Measurements from ENCODE around the gene MDK. TPM values are rescaled to one million over a fixed set of nuclear protein-coding genes. Genes with fewer than 3 reads are reported as not detected.

MDK gene
- total RNA-seq, 4 donors from 2014 or later: 5.4 to 62.6 (median 22.5) TPM

- H3K27ac ChIP-seq: no peak overlapping the region
- 76 to 79% methylated on average over 3 of the region's 3 CpGs for WGBS, 2 donors
- peaks cover 25 to 72% (median 43%) of the 10 kb centered on the region in 3 donors for H3K4me1 ChIP-seq
- TF ChIP-seq CTCF (IDR thresholded peaks at IDR 0.05) (no peak), POLR2A (IDR thresholded peaks at IDR 0.05) (no peak)
- intact Hi-C loops (cut with DNase I): no loop called here
- no peak overlapping the region for H3K4me3 ChIP-seq
- no peaks in the 10 kb centered on the region for H3K9me3 ChIP-seq
- no peak for DNase-seq
- H3K36me3 ChIP-seq: no peaks in the 10 kb centered on the region
- no peaks in the 10 kb centered on the region for H3K27me3 ChIP-seq
These were observed 37.9 kb upstream of the MDK start for GRCh38 chr11:46343520-46343919.

- 20 to 34% methylated on average over 2 to 9 of the region's 20 CpGs for WGBS, 2 donors
- H3K36me3 ChIP-seq: no peaks in the 10 kb centered on the region
- no peaks in the 10 kb centered on the region for H3K9me3 ChIP-seq
- TF ChIP-seq CTCF (IDR thresholded peaks at IDR 0.05): peak in 1 of 6 experiments; percentile 11
- peak in 1 of 4 donors; percentile 50 for TF ChIP-seq POLR2A (IDR thresholded peaks at IDR 0.05)
- H3K27ac ChIP-seq: peak overlapping the region; percentile 71 to 88 (median 82)
- no peaks in the 10 kb centered on the region for H3K27me3 ChIP-seq
- intact Hi-C loops (cut with DNase I): no loop called here
- peak overlapping the region; percentile 25 to 94 (median 68) for H3K4me3 ChIP-seq
- peaks cover 35 to 72% (median 47%) of the 10 kb centered on the region in 3 donors for H3K4me1 ChIP-seq
- no peak for DNase-seq
These were observed 36.3 kb upstream of the MDK start for GRCh38 chr11:46345131-46345597.

- Histone ChIP-seq H3K4me1 (peaks cover 41 to 77% (median 55%) of the 10 kb centered on the region in 3 donors), H3K36me3 (no peaks in the 10 kb centered on the region), H3K4me3 (peak overlapping the region; percentile 25 to 94 (median 68)), H3K9me3 (no peaks in the 10 kb centered on the region), H3K27me3 (no peaks in the 10 kb centered on the region), H3K27ac (peak overlapping the region; percentile 71 to 88 (median 82))
- intact Hi-C loops (cut with DNase I): no loop called here
- DNase-seq: no peak
- 26 to 36% methylated on average over 4 to 5 of the region's 10 CpGs for WGBS, 2 donors
- TF ChIP-seq POLR2A (IDR thresholded peaks at IDR 0.05): no peak
- TF ChIP-seq CTCF (IDR thresholded peaks at IDR 0.05): no peak
These were observed 35.5 kb upstream of the MDK start for GRCh38 chr11:46345881-46346484.

- peak in 1 of 4 donors; percentile 60 for TF ChIP-seq POLR2A (IDR thresholded peaks at IDR 0.05)
- TF ChIP-seq CTCF (IDR thresholded peaks at IDR 0.05): peak; percentile 50 to 100 (median 99)
- WGBS, 2 donors: 4 to 9% methylated on average over 17 to 26 of the region's 80 CpGs
- no peaks in the 10 kb centered on the region for H3K27me3 ChIP-seq
- no peaks in the 10 kb centered on the region for H3K9me3 ChIP-seq
- H3K4me3 ChIP-seq: peak within 1 kb of the TSS; percentile 53 to 94 (median 84)
- no peaks in the 10 kb centered on the region for H3K36me3 ChIP-seq
- intact Hi-C loops (cut with DNase I): no loop called here
- peaks cover 52 to 86% (median 66%) of the 10 kb centered on the region in 3 donors for H3K4me1 ChIP-seq
- H3K27ac ChIP-seq: peak within 1 kb of the TSS; percentile 80 to 88 (median 82)
- no peak for DNase-seq
These were observed 34.4 kb upstream of the MDK start, which contains the start of gene DGKZ for GRCh38 chr11:46346886-46347636. TSS of gene DGKZ (plus strand) at chr11:46347463. CDS start at chr11:46347660, 197 bp downstream.
